Suprapubic skin (tissue), 4 donors: Measurements from ENCODE around the gene NRSN2. TPM values are rescaled to one million over a fixed set of nuclear protein-coding genes. Genes with fewer than 3 reads are reported as not detected.

ENCODE experiments used
- DNase-seq, 2 donors: peaks; one replicate each; pipeline ENCODE4 v3.0.0-alpha.2; 2019; ENCODE audit warnings: low spot score in 2 of 2
- H3K27ac ChIP-seq: fragments of 200-600 bp; sonication (generic); one replicate; pipeline ENCODE4 v1.5.1; 2019
- H3K27me3 ChIP-seq: fragments of 200-600 bp; sonication (generic); one replicate; pipeline ENCODE4 v1.5.1; 2019
- H3K36me3 ChIP-seq: fragments of 200-600 bp; sonication (generic); one replicate; pipeline ENCODE4 v1.5.1; 2019
- H3K4me1 ChIP-seq: fragments of 200-600 bp; sonication (generic); one replicate; pipeline ENCODE4 v1.5.1; 2019
- H3K4me3 ChIP-seq: fragments of 200-600 bp; sonication (generic); one replicate; pipeline ENCODE4 v1.5.1; 2019; ENCODE audit warnings: mild to moderate bottlenecking
- H3K9me3 ChIP-seq: fragments of 200-600 bp; sonication (generic); one replicate; pipeline ENCODE4 v1.5.1; 2019
- CTCF ChIP-seq, 2 donors: fragments of 200-600 bp in 1 of 2; fragments of 450-650 bp in 1 of 2; sonication (generic) in 1 of 2; IDR thresholded peaks; one replicate each; pipeline ENCODE4 v1.5.1; 2016 to 2019; ENCODE audit warnings: antibody characterized with exemption in 2 of 2, mild to moderate bottlenecking in 1 of 2, moderate library complexity in 1 of 2
- EP300 ChIP-seq: sonication (generic); formaldehyde crosslinking; IDR thresholded peaks from one replicate; pipeline ENCODE4 v1.6.1; 2017; ENCODE audit warnings: antibody characterized with exemption
- POLR2A ChIP-seq, 2 donors: fragments of 450-650 bp; IDR thresholded peaks; one replicate each; pipeline ENCODE4 v1.6.1; 2017; ENCODE audit warnings: antibody characterized with exemption in 2 of 2, mild to moderate bottlenecking in 2 of 2, moderate library complexity in 2 of 2
- POLR2AphosphoS5 ChIP-seq, 3 donors: sonication (generic); formaldehyde crosslinking; IDR thresholded peaks; one replicate each; pipeline ENCODE4 v1.6.1; 2017; ENCODE audit warnings: antibody characterized with exemption in 3 of 3
- WGBS: methylation state at CpG from one replicate; pipeline ENCODE4 v1.1.5; 2018; 5-methylcytosine and 5-hydroxymethylcytosine counted together
- total RNA-seq, 4 donors: library from RNA; depleted of rRNA; stranded (reverse); fragments of >200 nt; gene quantifications; one replicate each; pipeline ENCODE4 v1.1.0, GENCODE V29; 2016

Gene NRSN2
- total RNA-seq, 4 donors from 2014 or later = 8.1 to 11.4 (median 10.9) TPM

DNA sequence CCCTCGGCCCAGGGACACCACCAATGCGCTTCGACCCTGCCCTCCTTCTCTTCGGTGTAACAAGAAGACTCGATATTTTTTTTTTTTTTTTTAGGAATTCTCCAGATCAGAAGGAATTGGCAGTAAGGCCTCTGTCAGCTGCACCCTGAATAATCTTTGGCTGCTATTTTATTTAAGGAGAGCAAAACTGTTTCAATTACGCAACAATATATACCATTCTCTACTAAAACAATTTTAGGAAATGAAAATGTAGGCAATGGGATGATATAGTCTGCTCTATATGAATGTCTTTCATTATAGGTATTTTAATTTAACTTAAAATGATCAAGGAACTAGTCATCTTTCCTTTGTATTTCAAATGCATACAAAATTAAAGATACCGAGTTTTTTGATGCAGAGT lies 36.3 kb upstream of the NRSN2 start:
- Histone ChIP-seq H3K4me3 (peak overlapping the region; percentile 44), H3K36me3 (no peaks in the 10 kb centered on the region), H3K9me3 (no peaks in the 10 kb centered on the region), H3K27ac (no peak overlapping the region), H3K27me3 (no peaks in the 10 kb centered on the region), H3K4me1 (peaks cover 22% of the 10 kb centered on the region)
- 6% methylated on average over 7 of the region's 7 CpGs for WGBS
- no peak for DNase-seq
- no peak for TF ChIP-seq CTCF (IDR thresholded peaks at IDR 0.05)
- no peak for TF ChIP-seq EP300
- TF ChIP-seq POLR2AphosphoS5 (IDR thresholded peaks at IDR 0.05) = no peak
- no peak for TF ChIP-seq POLR2A (IDR thresholded peaks at IDR 0.05)

- Histone ChIP-seq H3K4me3 (no peak overlapping the region), H3K27ac (no peak overlapping the region), H3K4me1 (peaks cover 22% of the 10 kb centered on the region), H3K36me3 (no peaks in the 10 kb centered on the region), H3K27me3 (no peaks in the 10 kb centered on the region), H3K9me3 (no peaks in the 10 kb centered on the region)
- no peak for DNase-seq
- TF ChIP-seq EP300 (no peak), CTCF (IDR thresholded peaks at IDR 0.05) (no peak), POLR2A (IDR thresholded peaks at IDR 0.05) (no peak), POLR2AphosphoS5 (IDR thresholded peaks at IDR 0.05) (no peak)
- WGBS = 72% methylated on average over 7 of the region's 7 CpGs
These were observed 35.3 kb upstream of the NRSN2 start for GRCh38 chr20:311609-312008.

DNA sequence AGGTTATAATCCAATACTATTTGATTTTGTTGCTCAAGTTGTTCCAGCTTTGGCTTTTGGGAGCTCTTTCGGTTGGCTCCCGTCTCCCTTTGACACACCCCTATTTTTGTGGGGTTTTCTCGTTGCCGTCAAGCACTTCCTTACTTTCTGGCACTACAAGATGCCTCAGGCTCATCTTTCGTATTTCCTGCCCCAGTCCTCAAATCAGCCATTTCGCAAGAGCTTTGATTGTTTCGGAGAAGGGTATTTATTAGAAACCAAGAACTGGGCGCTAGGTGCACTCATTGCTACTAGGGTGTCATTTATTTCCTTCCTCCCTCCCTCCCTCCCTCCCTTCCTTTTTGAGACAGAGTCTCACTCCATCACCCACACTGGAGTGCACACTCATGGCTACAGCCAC lies 34.8 kb upstream of the NRSN2 start:
- Histone ChIP-seq H3K4me1 (peaks cover 22% of the 10 kb centered on the region), H3K4me3 (no peak overlapping the region), H3K27ac (no peak overlapping the region), H3K27me3 (no peaks in the 10 kb centered on the region), H3K36me3 (no peaks in the 10 kb centered on the region), H3K9me3 (no peaks in the 10 kb centered on the region)
- DNase-seq = no peak
- WGBS = 53% methylated on average over 8 of the region's 8 CpGs
- no peak for TF ChIP-seq CTCF (IDR thresholded peaks at IDR 0.05)

- WGBS = 70% methylated on average over 1 of the region's 1 CpG
- no peaks in the 10 kb centered on the region for H3K36me3 ChIP-seq
- no peak overlapping the region for H3K27ac ChIP-seq
- DNase-seq = no peak
- H3K9me3 ChIP-seq = no peaks in the 10 kb centered on the region
- no peaks in the 10 kb centered on the region for H3K27me3 ChIP-seq
- H3K4me3 ChIP-seq = no peak overlapping the region
- peaks cover 22% of the 10 kb centered on the region for H3K4me1 ChIP-seq
- TF ChIP-seq POLR2AphosphoS5 (IDR thresholded peaks at IDR 0.05) (no peak), CTCF (IDR thresholded peaks at IDR 0.05) (no peak), EP300 (no peak), POLR2A (IDR thresholded peaks at IDR 0.05) (no peak)
These were observed 34.0 kb upstream of the NRSN2 start for GRCh38 chr20:312866-313265.

DNA sequence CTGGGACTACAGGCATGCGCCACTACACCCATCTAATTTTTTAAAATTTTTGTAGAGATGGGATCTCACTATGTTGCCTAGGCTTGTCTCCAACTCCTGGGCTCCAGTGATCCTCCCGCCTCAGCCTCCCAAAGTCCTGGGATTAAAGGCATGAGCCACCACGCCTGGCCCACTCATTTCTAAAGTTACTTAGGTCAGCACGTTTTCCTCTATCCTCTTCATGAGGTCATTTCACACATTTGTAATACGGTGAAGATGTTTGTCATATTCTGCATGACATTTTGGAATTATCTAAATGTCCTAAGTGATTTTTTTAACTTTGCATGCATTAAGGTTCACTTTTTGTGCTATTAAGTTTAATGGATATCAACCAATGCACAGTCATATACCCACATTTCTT lies 33.5 kb upstream of the NRSN2 start:
- no peak overlapping the region for H3K4me3 ChIP-seq
- no peak for TF ChIP-seq EP300
- no peak for TF ChIP-seq CTCF (IDR thresholded peaks at IDR 0.05)
- TF ChIP-seq POLR2A (IDR thresholded peaks at IDR 0.05) = no peak
- no peak for TF ChIP-seq POLR2AphosphoS5 (IDR thresholded peaks at IDR 0.05)
- WGBS = 90% methylated on average over 5 of the region's 5 CpGs

More for the DNA sequence above, 33.5 kb upstream of the NRSN2 start:
- DNase-seq = no peak
- peaks cover 22% of the 10 kb centered on the region for H3K4me1 ChIP-seq
- H3K27ac ChIP-seq = no peak overlapping the region
- no peaks in the 10 kb centered on the region for H3K9me3 ChIP-seq
- H3K27me3 ChIP-seq = no peaks in the 10 kb centered on the region
- H3K36me3 ChIP-seq = no peaks in the 10 kb centered on the region
